AG09319 (cell line): ENCODE results near the gene HOXB7.

Source experiments
- DNase-seq: peaks from one replicate; pipeline ENCODE4 v3.0.0-alpha.2; 2010; ENCODE audit warnings: low read depth; ENCODE audit errors: extremely low read depth
- TF ChIP-seq, protein P1 (sequence below): IDR thresholded peaks from 2 replicates; pipeline ENCODE4 v1.5.1; 2011; ENCODE audit warnings: low read depth, mild to moderate bottlenecking, inconsistent platforms, low read length, moderate library complexity

Gene HOXB7

GRCh38 chr17:48641541-48642058 lies 30.8 kb upstream of the HOXB7 start:
- DNase-seq = no peak
- TF ChIP-seq, protein P1, sequence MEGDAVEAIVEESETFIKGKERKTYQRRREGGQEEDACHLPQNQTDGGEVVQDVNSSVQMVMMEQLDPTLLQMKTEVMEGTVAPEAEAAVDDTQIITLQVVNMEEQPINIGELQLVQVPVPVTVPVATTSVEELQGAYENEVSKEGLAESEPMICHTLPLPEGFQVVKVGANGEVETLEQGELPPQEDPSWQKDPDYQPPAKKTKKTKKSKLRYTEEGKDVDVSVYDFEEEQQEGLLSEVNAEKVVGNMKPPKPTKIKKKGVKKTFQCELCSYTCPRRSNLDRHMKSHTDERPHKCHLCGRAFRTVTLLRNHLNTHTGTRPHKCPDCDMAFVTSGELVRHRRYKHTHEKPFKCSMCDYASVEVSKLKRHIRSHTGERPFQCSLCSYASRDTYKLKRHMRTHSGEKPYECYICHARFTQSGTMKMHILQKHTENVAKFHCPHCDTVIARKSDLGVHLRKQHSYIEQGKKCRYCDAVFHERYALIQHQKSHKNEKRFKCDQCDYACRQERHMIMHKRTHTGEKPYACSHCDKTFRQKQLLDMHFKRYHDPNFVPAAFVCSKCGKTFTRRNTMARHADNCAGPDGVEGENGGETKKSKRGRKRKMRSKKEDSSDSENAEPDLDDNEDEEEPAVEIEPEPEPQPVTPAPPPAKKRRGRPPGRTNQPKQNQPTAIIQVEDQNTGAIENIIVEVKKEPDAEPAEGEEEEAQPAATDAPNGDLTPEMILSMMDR = no peak

- DNase-seq = no peak
- TF ChIP-seq, protein P1 = no peak
Observed at GRCh38 chr17:48640858-48641180, 30.0 kb upstream of the HOXB7 start.

GRCh38 chr17:48639982-48640857 lies 29.4 kb upstream of the HOXB7 start:
- TF ChIP-seq, protein P1 = no peak
- no peak for DNase-seq

- DNase-seq = no peak
Observed at GRCh38 chr17:48639136-48639535, 28.3 kb upstream of the HOXB7 start.

GRCh38 chr17:48637323-48638260 lies 26.8 kb upstream of the HOXB7 start:
- no peak for DNase-seq
- TF ChIP-seq, protein P1 = no peak

More at GRCh38 chr17:48639136-48639535, 28.3 kb upstream of the HOXB7 start:
- TF ChIP-seq, protein P1 = no peak

DNA sequence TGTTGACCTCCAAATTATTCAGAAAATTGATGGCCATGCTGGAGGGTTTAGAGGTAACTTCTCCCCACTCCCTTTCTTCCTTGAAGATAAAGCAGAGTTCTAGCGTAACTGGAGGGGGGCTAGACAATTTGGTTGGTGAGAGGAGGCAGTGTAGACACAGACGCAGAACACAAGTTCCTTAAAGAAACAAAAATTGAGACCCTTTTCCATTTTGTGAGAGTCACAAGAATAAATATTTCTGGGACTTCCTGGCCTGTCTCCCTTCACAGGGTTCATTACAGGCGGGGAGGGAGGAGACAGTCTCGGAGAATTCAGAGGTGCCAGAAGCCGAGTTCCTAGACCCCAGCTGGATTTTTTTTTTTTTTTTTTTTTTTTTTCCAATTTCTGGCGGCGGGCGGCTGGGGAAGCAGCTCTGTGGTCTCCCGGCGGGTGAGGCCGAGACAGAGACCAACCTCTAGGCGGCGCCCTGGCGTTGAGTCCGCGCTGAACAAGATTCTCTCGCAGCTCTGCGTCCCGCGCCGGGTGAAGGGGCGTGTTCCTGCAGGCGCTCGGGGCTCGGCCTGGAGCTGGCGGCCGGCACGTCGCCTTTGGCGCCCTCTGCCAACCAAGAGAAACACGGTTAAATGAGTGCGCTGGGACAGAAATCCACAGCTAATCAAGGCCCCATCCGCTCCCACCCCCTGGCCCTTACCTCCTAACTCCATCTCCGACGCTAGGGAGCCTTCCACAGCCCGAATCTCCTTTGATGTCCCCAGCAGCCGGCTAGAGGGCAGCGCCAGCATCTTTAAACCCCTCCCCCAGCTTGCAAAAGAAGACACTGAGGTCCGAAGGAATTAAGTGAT lies 25.6 kb upstream of the HOXB7 start:
- no peak for DNase-seq
- TF ChIP-seq, protein P1 = peak; percentile 37
